ENCODE measurements around the gene MYH10.
A peak's percentile ranks its signal among the peaks of the same experiment; 100 is the strongest.

The MYH10 gene

GRCh38 chr17:8469964-8470363, 160.6 kb downstream of the MYH10 start:
- intact Hi-C loops (cut with DNase I): no loop called here

DNA sequence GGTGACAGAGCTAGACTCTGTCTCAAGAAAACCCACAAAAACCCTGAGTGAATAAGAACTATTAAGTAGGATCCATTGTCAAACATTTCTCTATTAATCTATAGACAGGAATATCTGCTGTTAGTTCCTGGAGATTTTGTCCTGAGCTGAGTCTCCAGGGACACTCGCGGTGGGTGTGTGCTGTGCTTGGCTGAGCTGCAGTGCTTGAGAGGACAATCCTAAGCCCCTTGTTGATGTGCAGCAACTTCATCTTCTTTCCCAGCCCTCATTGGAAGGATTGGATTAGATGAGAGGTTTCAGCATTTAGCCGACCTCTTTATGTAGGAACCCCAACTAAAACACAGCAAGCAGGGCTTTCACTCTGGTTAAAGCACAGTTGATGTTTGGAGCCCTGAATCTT, 161.5 kb downstream of the MYH10 start:
- DNase-seq: no peak
- intact Hi-C loops (cut with DNase I): no loop called here

More at GRCh38 chr17:8469964-8470363, 160.6 kb downstream of the MYH10 start:
- DNase-seq: peak in 3 of 42 donors; percentile 36 to 43 (median 39)

DNA sequence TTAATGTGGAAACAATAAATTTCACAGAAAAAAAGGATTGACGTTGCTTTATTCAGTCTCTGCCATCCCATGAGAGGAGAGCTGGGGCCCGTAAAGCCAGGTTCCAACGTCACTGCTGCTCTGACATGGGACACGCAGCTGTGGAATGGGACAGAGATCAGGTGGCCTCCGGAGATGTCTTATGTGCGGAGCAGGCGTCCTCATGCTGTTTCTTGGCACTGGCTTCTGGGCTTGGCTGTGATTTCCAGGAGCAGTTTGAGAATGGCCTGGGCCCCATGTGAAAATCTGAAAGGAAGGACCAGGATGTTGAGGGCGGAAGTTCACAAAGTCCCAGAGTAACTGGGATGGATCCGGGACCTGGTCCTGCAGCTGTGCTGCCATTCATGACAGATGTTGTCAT, 162.4 kb downstream of the MYH10 start:
- DNase-seq: peak in 1 of 42 donors; percentile 35
- intact Hi-C loops (cut with DNase I): no loop called here

- peak in 9 of 42 donors; percentile 25 to 61 (median 42) for DNase-seq
- intact Hi-C loops (cut with DNase I): no loop called here
These were observed 163.0 kb downstream of the MYH10 start for GRCh38 chr17:8467527-8467926.

- intact Hi-C loops (cut with DNase I): no loop called here
- DNase-seq: no peak
These were observed 163.7 kb downstream of the MYH10 start for GRCh38 chr17:8466873-8467272.

- peak in 1 of 42 donors; percentile 48 for DNase-seq
- intact Hi-C loops (cut with DNase I): no loop called here
These were observed 164.1 kb downstream of the MYH10 start for GRCh38 chr17:8466456-8466855.

DNA sequence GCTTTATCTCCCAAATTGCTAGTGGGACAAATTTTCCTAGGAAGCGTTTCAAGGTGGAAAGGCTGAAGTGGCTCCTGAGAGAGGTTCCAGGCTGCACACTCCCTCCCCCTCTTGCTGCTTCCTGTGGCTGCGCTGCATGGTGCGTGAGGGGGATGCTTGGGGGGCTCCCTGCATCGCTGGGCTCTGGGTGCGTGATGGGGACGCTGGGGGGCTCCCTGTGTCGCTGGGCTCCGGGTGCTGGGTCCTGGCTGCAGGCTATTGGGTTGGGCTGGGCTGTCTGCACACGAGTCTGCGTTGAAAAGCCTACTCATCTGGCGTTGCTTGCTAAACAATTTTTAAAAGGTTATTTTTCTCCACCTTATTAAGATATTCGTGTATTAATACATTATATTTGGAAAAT, 164.8 kb downstream of the MYH10 start:
- DNase-seq: peak in 1 of 42 donors; percentile 35

DNA sequence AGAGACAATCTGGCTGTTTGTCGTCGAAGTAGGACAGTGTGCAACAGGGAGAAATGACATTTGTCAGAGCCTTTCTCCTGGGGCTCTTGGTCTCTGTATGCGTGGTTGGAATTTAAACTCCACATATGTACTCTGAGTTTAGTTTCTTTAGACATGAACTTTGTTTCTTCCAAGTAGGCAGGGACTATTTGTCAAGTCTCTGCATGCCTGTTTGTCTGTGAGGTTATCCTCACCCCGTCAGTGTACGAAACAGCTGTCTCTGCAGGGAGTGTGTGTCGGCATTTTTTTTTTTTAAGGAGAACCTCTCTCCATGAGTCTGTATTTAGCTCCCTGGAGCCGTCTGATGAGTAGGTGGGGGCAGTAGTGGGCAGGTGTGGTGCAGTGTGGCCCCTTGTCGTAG, 165.2 kb downstream of the MYH10 start:
- intact Hi-C loops (cut with DNase I): no loop called here
- no peak for DNase-seq

More for the DNA sequence above, 164.8 kb downstream of the MYH10 start:
- intact Hi-C loops (cut with DNase I): no loop called here

DNA sequence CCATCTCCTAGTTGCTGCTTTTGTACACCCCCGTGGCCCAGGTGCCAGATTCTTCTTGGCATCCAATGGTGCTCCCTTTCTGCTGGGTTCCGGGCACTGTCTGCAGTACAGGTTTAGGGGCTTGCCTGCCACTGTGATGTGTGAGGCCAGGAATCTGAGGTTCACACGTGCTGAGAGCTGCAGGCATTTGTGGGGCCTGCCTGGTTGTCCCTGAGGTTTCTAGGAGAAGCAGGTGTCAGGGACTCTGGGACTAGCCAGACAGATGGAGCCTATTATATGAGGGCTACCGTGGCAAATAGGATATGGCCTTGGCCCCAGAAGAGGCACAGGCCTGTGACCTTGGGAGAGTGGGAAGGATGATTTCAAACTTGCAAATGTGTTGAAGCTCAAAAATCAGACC, 165.6 kb downstream of the MYH10 start:
- intact Hi-C loops (cut with DNase I): no loop called here
- DNase-seq: no peak

DNA sequence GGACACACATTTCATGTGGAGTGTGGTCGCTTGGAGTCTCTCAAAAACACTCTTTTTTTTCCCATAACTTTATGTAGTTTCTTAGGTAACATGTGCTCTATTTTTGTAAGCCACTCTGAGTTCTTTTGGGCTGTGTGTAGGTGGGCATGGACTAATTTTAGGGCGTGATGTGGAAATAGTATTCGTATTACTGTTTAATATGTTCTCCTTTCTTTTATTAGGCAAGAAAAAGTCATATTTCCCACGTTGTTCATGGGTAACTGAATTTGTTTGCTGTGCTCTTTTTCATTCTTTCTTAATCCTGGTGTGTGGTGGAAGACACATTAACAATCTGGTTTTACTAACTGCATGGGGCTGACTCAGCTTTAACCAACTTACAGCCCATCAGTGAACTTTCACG, 167.4 kb downstream of the MYH10 start:
- intact Hi-C loops (cut with DNase I): no loop called here
- DNase-seq: peak in 3 of 42 donors; percentile 45 to 63 (median 60)

DNA sequence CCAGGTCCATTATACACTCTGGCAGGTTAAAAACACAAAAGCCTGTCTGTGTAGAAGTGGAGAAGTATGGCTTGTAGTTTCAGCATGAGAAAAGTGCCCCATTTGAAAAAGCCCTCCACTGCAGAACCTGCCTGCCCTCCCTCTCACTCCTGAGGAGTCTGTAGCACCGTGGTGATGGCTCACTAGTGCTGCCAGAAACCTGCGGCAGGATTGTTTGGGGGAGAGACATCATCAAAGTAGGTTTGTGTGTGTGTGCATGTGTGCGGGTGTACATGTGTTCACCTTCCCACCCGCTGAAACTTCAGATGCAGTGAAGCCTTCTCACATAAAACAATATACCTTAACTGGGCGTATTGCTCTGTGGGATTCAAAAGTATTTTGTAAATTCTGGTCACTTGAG, 168.0 kb downstream of the MYH10 start:
- DNase-seq: peak in 3 of 42 donors; percentile 47 to 56 (median 51)
- intact Hi-C loops (cut with DNase I): no loop called here

DNA sequence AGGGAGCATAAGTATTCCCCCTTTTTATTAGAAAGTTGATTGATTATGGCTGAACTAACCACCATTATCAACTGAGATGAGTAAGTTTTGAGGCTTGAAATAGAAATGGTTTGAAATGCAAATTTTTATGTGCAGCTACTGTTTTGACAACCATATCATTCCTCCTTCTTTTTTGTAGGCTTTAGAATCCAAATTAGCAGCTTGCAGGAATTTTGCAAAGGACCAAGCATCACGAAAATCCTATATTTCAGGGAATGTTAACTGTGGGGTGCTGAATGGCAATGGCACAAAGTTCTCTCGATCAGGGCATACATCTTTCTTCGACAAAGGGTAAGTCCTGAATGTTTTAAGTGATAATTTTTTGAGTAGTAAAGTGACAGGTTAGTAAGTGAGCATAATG, 170.7 kb downstream of the MYH10 start:
- intact Hi-C loops (cut with DNase I): no loop called here
- DNase-seq: no peak

GRCh38 chr17:8459107-8459506, 171.4 kb downstream of the MYH10 start:
- intact Hi-C loops (cut with DNase I): no loop called here
- DNase-seq: no peak

- no peak for DNase-seq
- intact Hi-C loops (cut with DNase I): no loop called here
These were observed 172.4 kb downstream of the MYH10 start for GRCh38 chr17:8458128-8458527.

GRCh38 chr17:8455665-8456209, 174.8 kb downstream of the MYH10 start:
- no peak for DNase-seq
- intact Hi-C loops (cut with DNase I): no loop called here

DNA sequence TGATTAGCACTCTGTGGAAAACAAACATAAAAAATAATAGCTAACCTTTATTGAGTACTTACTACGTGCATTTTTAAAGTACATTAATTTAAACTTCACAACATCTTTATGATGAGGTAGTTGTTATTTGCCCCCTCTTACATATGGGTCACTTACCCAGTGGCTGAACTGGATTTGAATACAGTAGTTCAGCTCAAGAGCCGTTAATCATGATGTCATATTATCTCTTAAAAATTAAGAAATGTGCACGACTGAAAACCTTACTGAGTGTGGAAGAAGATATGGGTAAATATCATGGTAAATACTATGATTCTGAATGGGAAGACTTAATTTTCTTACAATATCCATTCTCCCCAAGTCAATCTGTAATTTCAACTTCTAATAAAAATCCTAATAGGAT, 177.2 kb downstream of the MYH10 start:
- intact Hi-C loops (cut with DNase I): no loop called here
- DNase-seq: no peak

DNA sequence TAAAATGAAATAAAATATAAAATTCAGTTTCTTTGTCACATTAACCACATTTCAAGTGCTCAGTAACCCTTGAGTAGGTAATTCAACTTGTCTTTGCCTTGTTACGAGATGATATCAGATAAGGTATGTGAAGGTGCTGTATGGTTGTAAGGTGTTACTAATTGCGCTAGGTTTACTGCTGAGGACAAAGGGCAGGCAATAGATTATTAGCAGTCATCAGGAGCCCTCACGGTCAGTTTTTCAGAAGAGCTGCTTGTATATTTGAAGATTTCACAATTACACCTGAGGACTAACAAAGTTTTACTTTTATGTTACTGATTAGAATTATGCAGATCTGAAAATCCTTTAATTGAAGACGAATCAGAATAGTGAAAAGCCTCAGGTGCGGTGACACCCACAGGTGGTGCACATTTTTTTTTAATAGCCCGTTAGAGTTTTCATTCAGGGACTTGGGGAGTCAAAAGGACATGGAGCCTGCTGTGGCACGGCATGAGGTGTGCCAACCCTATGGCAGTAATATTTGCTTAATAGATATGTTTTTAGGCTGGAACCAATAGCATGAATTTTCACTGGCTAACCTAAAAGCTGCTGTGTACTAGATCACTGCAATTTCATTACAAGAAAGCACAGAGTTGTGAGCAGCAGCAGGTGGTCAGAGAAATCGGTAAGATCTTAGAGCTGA, 178.5 kb downstream of the MYH10 start:
- intact Hi-C loops (cut with DNase I): no loop called here

GRCh38 chr17:8448310-8448709, 182.2 kb downstream of the MYH10 start:
- intact Hi-C loops (cut with DNase I): no loop called here
- no peak for DNase-seq

More for the DNA sequence above, 178.5 kb downstream of the MYH10 start:
- DNase-seq: no peak

- DNase-seq: no peak
- intact Hi-C loops (cut with DNase I): no loop called here
These were observed 182.7 kb downstream of the MYH10 start for GRCh38 chr17:8447799-8448198.

DNA sequence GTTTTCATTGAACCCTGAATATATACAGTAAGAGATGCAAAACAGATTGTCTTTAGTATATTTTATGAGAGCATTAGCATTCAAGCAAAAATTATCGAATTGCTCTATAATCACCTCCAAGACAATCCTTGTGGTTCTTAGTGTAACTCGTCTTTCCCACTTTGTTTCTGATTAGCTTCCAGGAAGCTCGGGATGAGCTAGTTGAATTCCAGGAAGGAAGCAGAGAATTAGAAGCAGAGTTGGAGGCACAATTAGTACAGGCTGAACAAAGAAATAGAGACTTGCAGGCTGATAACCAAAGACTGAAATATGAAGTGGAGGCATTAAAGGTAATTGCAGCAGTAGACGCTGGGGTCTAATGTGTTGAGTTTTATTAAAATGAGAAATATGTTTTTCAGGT, 185.0 kb downstream of the MYH10 start:
- DNase-seq: no peak
- intact Hi-C loops (cut with DNase I): no loop called here

DNA sequence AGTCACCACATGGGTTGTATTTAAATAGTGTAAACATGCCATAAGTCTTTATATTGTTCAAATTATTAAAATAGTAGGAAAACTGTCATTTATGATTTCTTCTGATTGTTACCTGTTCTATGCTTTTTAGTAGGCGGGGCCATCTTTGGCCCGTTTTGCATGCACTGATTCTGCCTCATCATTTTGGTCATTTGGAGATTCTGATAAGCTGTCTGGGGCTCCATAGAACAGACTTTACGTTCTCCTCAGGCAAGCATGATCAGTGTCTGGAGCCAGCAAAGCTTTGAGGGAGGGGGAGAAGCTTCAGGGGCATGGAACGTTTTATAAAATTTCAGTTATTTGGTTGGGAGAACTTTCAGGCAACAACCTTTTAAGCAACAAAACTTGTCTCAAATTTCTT, 186.0 kb downstream of the MYH10 start:
- DNase-seq: no peak
- intact Hi-C loops (cut with DNase I): no loop called here

Data from head of caudate nucleus (tissue), 42 donors.